RWPE1 (cell line): ENCODE results near the gene ZNF783.

Source experiments
- CTCF ChIA-PET: fragments of 350-600 bp; sonication (Branson Sonifier 250); formaldehyde crosslinking; extraction: SDS; loops from one replicate; lab custom pipeline; 2021; lab: Yijun Ruan, JAX
- POLR2A ChIA-PET: fragments of 400-600 bp; formaldehyde crosslinking; extraction: SDS; loops from one replicate; lab custom pipeline; 2020; ENCODE audit warnings: antibody characterized with exemption; ENCODE audit not compliant: low non-redundant PET; lab: Yijun Ruan, JAX
- DNase-seq: peaks from one replicate; pipeline ENCODE4 v3.0.0; 2012; ENCODE audit warnings: low spot score
- H3K27ac ChIP-seq: fragments of 450-650 bp; 2 replicates; pipeline ENCODE4 v1.5.1; 2017
- CTCF ChIP-seq: fragments of 450-650 bp; conservative IDR thresholded peaks from 2 replicates; pipeline ENCODE4 v1.5.1; 2017; ENCODE audit warnings: low read depth, mild to moderate bottlenecking

ZNF783 gene

GRCh38 chr7:149302865-149303264 lies 40.9 kb downstream of the ZNF783 start:
- no peak for TF ChIP-seq CTCF
- CTCF ChIA-PET: no interaction called here

GRCh38 chr7:149304006-149304405 lies 42.0 kb downstream of the ZNF783 start:
- H3K27ac ChIP-seq: no peak overlapping the region
- ChIA-PET POLR2A (no interaction called here), CTCF (no interaction called here)
- DNase-seq: no peak
- no peak for TF ChIP-seq CTCF

More at GRCh38 chr7:149302865-149303264, 40.9 kb downstream of the ZNF783 start:
- H3K27ac ChIP-seq: no peak overlapping the region
- POLR2A ChIA-PET: no interaction called here
- DNase-seq: no peak

- ChIA-PET CTCF (no interaction called here), POLR2A (no interaction called here)
- H3K27ac ChIP-seq: no peak overlapping the region
- no peak for DNase-seq
- no peak for TF ChIP-seq CTCF
Measured at GRCh38 chr7:149306854-149307253, 44.9 kb downstream of the ZNF783 start.

GRCh38 chr7:149307775-149308501 lies 45.9 kb downstream of the ZNF783 start:
- ChIA-PET CTCF (interaction anchor here (0.5 kb wide), 1 partner anchor 1914 kb away, joined by 3 read pairs; no protein-coding TSS in a partner anchor), POLR2A (no interaction called here)
- no peak for TF ChIP-seq CTCF
- no peak overlapping the region for H3K27ac ChIP-seq
- DNase-seq: no peak

- peak; percentile 60 for TF ChIP-seq CTCF
- ChIA-PET CTCF (interaction anchor here (0.6 to 1.0 kb wide), 6 partner anchors 10 to 112 kb away, joined by 3 to 8 read pairs (median 3); no protein-coding TSS in a partner anchor), POLR2A (no interaction called here)
- H3K27ac ChIP-seq: no peak overlapping the region
- DNase-seq: peak; percentile 31
Measured at GRCh38 chr7:149310113-149310836, 48.3 kb downstream of the ZNF783 start.

- no peak overlapping the region for H3K27ac ChIP-seq
- POLR2A ChIA-PET: no interaction called here
- no peak for TF ChIP-seq CTCF
- CTCF ChIA-PET: interaction anchor here (0.6 kb wide), 1 partner anchor 40 kb away, joined by 3 read pairs; no protein-coding TSS in a partner anchor
- no peak for DNase-seq
Measured at GRCh38 chr7:149310990-149311573, 49.1 kb downstream of the ZNF783 start.
